Left ventricle myocardium superior (tissue), 1 donor: Measurements from ENCODE around the gene NRDE2. TPM values are rescaled to one million over a fixed set of nuclear protein-coding genes. Genes with fewer than 3 reads are reported as not detected.
A peak's percentile ranks its signal among the peaks of the same experiment; 100 is the strongest.
"Not testable (repeated sequence)": the region's sequence is repeated elsewhere in the genome, so short reads cannot be mapped to it uniquely, and the experiment has no call there.

Experiments used
- ATAC-seq: fragments of 200-7000 bp; cut with Tn5 transposase; one replicate; pipeline ENCODE4 v1.9.1; 2020; ENCODE audit warnings: mild to moderate bottlenecking, moderate library complexity
- DNase-seq: peaks from one replicate; pipeline ENCODE4 v3.0.0-alpha.2; 2020
- intact Hi-C: fragments of 100-400 bp; cut with micrococcal nuclease; formaldehyde crosslinking; loops from one replicate; pipeline ENCODE4 v1.11.0; 2022
- total RNA-seq: library from RNA; stranded (reverse); fragmentation: NEBNext Ultra II Directional; extraction: Animal tissue kit (Norgen Biotek cat#: 25700); gene quantifications from one replicate; pipeline ENCODE4 v1.2.1, GENCODE V29; 2021
- donor health status: DM: no; HTN: yes; CAD: no; lungs with severe emphysema.

Gene NRDE2
- total RNA-seq, 1 donor from 2014 or later, result 11.8 TPM

DNA sequence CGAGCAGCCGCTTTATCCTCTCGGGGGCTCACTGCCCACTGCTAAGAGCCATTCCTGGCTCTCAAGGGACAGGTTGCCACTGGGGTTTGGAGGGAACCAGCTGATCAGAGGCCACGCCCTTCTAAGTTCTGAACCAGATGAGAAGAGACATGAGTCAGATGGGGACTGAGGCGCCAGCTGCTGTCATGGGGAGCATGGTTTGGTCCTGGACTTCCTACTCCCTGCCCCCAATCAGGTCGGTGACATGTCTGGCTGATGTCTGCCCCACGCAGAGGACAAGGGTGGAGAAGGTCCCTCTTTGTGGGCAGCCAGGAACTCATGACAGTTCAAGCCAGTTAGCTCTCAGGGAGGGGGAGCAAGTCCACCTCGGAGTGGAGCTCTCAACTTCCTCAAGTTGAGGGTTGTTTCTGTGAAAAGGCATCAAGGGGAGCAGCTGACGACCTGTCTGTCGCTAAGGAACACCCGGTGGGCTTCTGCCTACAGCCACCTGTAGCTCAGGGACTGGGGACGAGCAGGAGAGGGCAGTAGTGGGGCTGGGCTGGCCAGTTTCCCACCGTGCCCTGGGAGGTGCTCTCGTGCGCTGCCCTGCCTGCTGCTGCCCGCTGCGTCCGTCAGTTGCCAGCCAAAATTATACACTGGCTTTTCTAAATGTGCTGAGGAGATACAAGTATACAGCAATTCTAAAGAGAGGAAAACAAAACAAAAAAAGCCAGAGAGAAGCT, 54.9 kb downstream of the NRDE2 start:
- intact Hi-C loops, result no loop called here
- DNase-seq (no peak), ATAC-seq (no peak)

DNA sequence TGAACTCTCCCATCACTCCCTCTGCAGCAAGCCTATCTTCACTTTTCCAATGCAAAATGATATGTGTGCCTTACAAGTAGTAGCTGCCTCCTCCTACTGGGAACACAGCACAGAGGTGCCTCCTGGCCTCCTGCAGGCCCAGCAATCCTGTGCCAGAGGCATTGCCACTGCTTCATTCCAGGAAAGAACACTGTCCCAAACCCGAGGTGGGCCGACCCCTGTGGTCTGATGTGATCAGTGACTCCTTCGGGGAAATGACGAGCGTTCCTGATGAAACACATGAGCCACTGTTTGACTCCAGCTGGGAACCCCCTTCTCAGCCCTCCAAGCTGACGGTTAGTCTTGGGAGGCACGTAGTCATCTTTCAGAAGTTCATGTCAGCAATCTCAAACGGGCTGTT, 55.9 kb downstream of the NRDE2 start:
- intact Hi-C loops, result no loop called here
- DNase-seq (no peak), ATAC-seq (no peak)

DNA sequence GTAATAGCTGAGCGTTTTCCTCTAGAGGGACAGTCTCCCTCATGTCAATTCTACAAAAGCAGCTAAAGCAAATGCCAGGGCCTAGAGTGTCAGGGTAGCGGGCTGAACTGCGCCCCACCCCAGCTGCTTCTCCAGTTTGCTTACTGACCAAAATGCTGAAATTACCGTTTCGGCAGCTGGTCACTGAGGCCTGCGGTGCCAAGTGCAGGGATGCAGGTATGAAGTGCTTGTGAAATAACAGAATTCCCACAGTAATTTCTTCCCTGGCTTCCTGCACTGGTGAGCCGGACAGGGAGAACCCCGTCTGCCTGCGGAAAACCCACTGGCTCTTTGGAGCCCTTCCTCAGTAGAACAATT, 56.3 kb downstream of the NRDE2 start:
- no peak for DNase-seq
- ATAC-seq, result no peak
- intact Hi-C loops, result no loop called here

DNA sequence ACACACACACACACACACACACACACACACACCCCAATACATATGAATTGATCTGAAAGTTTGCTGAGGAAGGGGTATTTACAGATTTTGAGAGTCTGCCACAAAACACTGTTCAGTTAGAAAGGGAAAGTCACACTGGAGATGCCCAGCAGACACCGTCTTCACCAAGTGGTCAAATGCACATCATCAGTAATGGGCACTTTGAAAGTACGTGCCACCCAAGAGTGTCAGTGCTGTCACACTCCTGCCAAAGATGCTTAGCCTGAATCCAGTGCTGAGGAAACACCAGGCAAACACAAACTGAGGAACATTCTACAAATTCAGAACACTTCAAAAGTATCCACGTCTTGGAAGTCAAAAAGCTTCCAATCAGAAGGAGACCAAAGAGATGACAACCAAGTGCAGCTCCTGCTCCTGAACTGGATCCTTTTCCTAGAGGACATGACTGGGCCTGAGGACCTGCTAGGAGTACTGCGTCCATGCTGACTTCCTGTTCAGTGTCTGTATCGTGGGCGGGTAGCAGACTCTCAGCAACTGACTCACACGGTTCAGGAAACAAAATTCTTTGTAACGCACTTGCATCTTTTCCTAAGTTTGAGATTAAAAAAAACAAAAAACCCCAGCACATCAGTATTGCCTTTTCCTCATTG, 56.8 kb downstream of the NRDE2 start:
- peak; percentile 45 for ATAC-seq
- intact Hi-C loops, result no loop called here
- no peak for DNase-seq

DNA sequence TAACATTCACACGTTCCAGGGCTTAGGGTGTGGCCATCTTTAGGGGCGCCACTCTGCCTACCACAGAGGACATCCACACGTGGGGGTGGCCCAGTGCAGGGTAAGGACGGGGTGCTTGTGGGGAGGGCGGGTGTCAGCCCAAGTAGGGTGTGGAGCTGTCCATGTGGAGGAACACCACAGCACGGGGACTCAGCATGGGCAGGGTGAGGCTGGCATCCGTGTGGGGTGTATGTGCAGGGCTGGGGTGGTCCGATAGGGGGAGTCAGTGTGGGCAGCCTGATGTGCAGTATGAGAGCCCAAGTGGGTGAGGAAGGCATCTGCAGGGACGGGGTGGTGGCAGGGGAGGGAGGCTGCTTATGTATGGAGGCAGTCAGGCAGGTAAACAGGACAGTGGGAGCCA, 57.7 kb downstream of the NRDE2 start:
- intact Hi-C loops, result no loop called here
- ATAC-seq, result peak; percentile 8
- no peak for DNase-seq

DNA sequence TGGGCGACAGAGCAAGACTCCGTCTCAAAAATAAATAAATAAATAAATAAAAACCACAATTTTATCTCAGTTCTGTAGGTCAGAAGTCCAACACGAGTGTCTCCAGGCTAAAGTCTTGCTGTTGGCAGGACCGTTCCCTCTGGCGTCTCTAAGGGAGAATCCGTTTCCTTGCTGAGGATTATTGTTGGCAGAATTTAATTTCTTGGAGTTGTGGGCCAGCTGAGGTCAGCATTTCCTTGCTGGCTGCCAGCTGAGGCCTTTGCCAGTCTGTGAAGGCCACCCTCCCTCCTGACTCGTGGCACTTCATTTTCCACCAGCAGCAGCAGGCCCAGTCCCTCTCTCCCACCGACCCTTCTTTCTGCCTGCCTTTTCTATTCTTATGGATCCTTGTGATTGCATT, 58.2 kb downstream of the NRDE2 start:
- DNase-seq, result no peak
- ATAC-seq, result peak; percentile 21
- intact Hi-C loops, result no loop called here

DNA sequence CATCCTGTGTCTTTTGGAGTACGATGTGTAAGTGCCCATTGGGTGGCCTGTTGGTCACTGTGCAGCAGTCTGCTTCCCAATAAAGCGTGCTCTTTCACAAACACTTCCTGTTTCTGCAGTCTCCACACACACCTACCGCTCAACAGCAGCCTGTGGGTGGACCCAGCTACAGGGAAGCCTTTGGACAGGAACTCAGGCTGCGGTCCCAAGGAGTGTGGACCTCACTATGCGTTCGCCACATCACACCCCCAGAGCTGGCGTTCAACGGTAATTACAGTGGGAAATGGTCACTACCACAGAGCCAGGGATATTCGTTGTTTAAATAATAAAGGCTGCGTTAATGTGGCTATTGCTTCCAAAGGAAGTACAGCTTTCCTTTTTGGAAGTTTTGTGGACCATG, 59.2 kb downstream of the NRDE2 start:
- DNase-seq, result no peak
- ATAC-seq, result peak; percentile 24
- intact Hi-C loops, result no loop called here

DNA sequence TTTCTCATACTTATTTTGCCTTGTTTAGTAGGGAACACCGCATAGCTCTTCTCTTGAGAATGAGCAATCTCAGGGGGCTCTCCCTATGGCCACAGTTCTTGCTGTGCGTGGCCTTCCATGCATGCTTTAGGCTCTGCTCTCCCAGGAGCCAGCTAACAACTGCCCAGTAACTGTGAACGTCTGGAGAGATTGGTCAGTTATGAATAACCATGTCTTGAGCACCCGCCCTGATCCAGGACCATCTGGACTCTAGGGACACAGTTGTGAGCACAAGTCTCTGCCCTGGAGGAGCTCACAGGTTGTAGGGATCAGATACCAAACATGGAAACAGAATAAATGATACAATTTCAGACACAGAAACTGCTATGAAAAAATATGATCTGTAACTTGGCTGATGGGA, 63.3 kb downstream of the NRDE2 start:
- DNase-seq, result no peak
- intact Hi-C loops, result no loop called here
- ATAC-seq, result no peak

DNA sequence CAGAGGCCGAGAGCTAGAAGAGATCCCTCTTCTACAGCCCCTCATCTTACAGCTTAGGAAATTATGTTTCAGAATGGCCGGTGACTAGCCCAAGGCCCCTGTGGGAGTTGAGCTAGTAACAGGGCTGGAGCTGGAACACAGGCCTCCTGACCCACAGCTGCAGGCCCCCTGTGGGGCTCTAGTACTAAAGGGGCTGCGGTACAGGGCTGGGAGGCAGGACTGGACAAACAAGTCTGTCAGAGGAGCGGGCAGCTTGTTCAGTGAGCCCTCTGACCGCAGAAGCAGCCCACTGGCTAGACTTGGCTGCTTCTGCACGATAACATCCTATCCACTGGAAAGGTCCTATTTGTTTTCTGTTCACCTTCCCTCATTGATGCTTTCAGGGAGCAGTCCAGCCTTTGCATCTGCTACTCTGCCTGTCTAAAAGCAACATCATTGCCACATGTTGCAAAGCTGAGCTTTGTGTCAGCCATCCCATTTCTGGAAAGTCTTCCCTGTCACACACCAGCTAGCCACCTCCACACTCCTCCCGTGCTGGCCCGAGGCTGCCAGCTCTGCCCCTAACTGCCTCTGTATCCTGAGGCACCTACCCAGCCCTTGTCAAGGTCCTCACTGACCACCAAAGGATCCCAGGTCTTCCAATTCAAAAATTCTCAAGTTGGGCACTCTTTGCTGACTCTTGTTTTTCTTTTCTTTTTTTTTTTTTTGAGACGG, 65.1 kb downstream of the NRDE2 start:
- ATAC-seq, result no peak

DNA sequence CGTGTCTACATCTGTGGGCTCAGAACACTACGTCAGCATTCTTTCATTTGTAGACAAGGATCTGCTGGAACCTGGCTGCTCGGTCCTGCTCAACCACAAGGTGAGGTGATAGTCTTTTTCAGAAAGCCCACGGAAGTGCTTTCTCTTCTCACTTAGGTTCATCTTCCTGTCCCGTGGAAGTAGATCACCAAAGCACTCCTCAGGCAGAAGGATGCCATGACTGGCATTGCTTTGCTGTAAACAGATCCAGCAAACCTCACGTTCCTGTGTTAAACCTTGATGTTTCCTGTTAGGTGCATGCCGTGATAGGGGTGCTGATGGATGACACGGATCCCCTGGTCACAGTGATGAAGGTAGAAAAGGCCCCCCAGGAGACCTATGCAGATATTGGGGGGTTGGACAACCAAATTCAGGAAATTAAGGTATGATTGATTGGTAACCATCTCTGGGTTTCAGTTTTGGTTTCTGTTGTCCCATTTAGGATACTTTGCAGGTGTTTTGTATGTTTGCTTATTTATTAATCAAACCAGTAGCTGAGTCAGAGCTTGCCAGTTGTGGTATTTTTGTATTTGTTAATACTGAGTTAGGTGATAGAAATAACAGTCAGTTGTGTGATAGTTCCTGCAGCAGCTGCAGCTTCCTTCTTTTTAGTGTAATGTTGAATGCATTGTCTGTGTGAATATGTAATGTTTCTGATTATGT, 67.8 kb downstream of the NRDE2 start:
- ATAC-seq, result no peak
- intact Hi-C loops, result no loop called here
- no peak for DNase-seq

More for the DNA sequence above, 65.1 kb downstream of the NRDE2 start:
- intact Hi-C loops, result no loop called here
- DNase-seq, result no peak

DNA sequence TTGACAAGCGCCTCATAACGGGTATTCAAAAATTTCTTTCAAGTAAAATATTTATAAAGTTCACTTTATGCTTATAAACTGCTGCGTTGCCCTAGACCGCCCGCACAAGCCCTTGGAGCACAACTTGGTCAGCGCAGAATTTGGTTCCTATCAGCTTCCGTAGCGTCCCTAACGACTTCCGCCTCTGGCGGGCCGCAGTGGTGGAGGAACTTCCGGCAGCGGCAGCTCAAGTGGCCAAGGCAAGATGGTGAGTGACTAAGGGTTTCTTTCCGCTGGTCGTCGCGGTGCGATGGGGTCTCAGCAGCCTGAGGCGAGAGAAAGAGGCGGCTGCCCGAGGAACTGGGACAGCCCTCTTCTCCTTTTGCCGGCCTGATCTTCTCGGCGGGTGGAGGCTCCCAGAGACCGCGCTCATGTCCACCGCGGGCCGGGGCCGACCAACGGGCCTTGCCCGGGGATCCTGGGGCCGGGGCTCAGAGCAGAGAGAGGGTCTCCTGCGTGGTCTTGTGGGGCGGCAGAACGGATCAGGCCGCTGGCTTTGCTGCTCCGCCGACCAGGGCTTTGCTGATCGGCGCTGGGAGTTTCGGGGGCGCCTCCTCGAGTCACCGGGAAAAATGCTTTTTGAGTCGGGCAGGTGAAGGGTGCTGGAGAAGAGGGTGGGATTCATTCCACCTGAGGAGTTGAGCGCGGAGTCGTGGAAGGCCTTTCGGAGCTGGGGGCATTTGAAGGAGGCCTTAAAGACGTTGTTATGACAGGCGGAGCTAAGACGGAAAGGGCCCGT, 75.2 kb downstream of the NRDE2 start, which contains the start of gene PSMC1:
Gene PSMC1, plus strand, starts transcription at position 200 of the 778 bp plus-strand sequence. Its CDS starts 45 bp downstream, at position 245.
- intact Hi-C loops, result no loop called here
- ATAC-seq (peak; percentile 99), DNase-seq (peak; percentile 91)

DNA sequence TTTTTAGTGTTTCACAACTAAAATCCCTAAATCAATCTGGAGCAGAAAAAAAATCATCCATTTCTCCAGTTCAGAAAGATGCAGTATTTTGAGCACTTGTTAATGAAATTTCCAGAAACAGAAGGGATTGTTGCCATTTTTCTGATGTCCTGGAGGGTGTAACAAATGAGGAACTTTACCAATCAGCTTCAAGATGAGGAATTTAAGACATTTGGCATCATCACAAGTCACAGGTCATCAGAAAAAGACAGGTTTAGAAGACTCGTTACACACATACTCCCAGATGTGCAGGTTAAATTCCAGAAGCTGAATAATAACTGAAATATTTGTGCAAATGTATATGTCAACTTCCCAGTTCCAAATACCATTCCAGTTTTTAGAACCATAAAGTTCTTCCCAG, 75.9 kb downstream of the NRDE2 start:
- DNase-seq, result no peak
- intact Hi-C loops, result no loop called here
- ATAC-seq, result no peak

DNA sequence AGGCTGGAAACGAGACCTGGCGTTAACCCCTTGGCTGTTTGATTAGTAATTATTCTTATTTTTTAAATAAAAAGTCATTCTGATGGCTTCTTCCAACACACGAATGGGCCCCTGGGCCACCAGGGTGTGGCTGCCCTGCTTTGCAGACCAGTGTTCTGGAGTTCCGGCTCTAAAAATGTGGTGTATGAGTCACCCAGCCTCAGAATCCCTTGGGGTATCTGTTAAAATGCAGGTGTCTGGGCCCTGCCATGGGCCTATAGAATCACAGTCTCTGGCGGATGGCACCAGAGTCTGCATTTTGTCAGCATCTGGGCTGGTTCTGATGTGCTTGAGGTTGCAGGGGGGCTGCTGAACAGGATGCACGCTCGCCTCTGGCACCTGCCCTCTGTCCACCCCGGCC, 77.9 kb downstream of the NRDE2 start:
- intact Hi-C loops, result no loop called here
- ATAC-seq (no peak), DNase-seq (no peak)

DNA sequence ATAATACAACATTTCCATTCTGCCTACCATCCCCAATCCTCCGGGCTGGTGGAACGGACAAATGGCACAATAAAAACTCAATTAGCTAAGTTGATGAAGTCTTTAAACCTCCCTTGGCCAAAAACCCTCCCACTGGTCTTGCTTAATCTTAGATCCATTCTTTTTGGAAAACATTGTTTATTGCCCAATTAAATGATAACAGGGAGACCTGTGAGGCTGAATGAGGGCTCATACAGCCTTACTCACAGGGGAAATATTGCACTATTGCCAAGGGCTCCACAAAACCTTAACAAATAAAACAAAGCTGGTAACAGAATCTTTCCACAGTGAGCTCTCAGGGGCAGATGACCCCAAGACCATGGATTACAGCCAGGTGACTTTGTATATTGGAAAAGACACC, 83.1 kb downstream of the NRDE2 start:
- intact Hi-C loops, result no loop called here
- no peak for ATAC-seq
- DNase-seq, result no peak

DNA sequence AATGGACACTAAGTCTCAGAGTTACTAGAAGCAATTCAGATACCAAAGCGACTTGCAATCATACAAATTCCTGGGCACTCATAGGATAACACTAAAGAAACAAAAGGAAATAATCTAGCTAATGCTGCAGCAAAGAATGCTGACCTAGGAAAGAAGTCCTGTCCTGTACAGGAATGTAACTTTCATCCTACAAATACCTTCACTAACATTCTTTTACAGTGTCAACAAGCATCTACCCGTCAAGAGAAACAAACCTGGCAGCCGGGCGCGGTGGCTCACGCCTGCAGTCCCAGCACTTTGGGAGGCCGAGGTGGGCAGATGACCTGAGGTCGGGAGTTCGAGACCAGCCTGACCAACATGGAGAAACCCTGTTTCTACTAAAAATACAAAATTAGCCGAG, 84.3 kb downstream of the NRDE2 start:
- not testable (repeated sequence) for DNase-seq

DNA sequence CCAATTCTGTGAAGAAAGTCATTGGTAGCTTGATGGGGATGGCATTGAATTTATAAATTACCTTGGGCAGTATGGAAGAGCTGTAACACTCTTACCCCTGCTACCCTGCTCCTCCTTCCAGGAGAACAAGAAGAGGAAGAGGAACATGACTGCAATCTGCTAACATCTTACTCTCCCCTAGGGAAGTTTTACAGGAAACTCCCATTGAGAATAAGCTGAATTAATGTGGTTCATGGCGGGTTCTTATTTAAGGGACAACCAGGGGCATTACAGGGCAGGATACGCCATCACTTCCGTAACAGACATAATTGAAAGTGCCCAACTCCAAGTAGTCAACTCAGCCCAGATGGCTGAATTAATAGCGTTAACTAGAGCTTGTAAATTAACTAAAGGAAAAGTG, 84.8 kb downstream of the NRDE2 start:
- no peak for DNase-seq
- ATAC-seq, result no peak
- intact Hi-C loops, result no loop called here

More for the DNA sequence above, 84.3 kb downstream of the NRDE2 start:
- ATAC-seq, intact Hi-C loops: not testable (repeated sequence)

DNA sequence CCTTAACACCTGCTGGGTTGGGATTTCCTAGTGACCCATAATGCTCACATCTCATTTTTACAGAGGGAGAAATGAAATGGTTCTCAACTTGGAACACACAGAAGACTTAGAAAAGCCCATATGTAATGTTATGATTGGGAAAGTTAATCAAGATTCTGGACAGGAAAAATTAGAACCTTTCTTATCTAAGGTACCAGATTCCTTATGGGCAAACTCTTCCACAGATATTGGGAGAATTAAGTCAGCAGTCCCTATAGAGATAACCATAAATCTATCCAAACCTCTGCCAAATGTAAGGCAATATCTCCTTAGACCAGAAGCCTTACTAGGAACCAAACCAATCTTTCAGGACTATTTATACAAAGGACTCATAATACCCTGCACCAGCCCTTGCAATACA, 89.3 kb downstream of the NRDE2 start:
- no peak for ATAC-seq
- no peak for DNase-seq
- intact Hi-C loops, result no loop called here

DNA sequence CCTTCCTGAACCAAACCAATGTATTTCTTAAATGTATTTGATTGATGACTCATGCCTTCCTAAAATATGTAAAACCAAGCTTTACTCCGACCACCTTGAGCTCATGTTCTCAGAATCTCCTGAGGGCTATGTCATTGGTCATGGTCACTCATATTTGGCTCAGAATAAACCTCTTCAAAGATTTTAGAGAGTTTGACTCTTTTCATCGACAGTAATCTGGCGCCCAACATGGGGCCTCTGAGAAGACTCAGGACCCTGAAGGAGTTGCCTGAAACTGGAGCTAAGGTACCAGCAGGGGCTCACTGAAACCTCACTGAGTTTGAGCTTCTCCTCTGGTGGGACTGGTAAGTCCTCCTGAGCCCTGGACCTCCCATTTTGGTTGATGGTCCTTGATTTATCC, 92.6 kb downstream of the NRDE2 start:
- no peak for ATAC-seq
- intact Hi-C loops, result loop anchor here (5.0 kb wide), 1 partner anchor 267 kb away; no protein-coding TSS in a partner anchor

More for the DNA sequence above, 92.6 kb downstream of the NRDE2 start:
- no peak for DNase-seq
